Progenitor cell of endocrine pancreas (in vitro differentiated cells): Measurements from ENCODE around the gene AQP12A. TPM values are rescaled to one million over a fixed set of nuclear protein-coding genes. Genes with fewer than 3 reads are reported as not detected.

Source experiments
- DNase-seq: peaks from one replicate; pipeline ENCODE4 v3.0.0; 2021; ENCODE audit warnings: low spot score; ENCODE audit not compliant: unreplicated experiment
- H3K27ac Mint-ChIP-seq: 2 replicates; pipeline ENCODE4 v1.8.0; 2021; ENCODE audit warnings: mild to moderate bottlenecking, moderate library complexity, mixed read lengths
- H3K27me3 Mint-ChIP-seq: 2 replicates; pipeline ENCODE4 v1.8.0; 2021; ENCODE audit warnings: mixed read lengths
- H3K36me3 Mint-ChIP-seq: 2 replicates; pipeline ENCODE4 v1.8.0; 2022; ENCODE audit warnings: mixed read lengths; ENCODE audit not compliant: insufficient read depth
- H3K4me1 Mint-ChIP-seq: 2 replicates; pipeline ENCODE4 v1.8.0; 2021; ENCODE audit warnings: low read depth, mixed read lengths
- H3K4me3 Mint-ChIP-seq: 2 replicates; pipeline ENCODE4 v1.8.0; 2021; ENCODE audit warnings: low read depth, mild to moderate bottlenecking, moderate library complexity, mixed read lengths
- H3K9me3 Mint-ChIP-seq: 2 replicates; pipeline ENCODE4 v1.8.0; 2021; ENCODE audit warnings: low read depth, mixed read lengths
- CTCF ChIP-seq: fragments of 200-600 bp; sonication (generic); IDR thresholded peaks from one replicate; pipeline ENCODE4 v1.5.0; 2021; ENCODE audit warnings: antibody characterized with exemption, mild to moderate bottlenecking; ENCODE audit not compliant: unreplicated experiment
- total RNA-seq: library from RNA; stranded (reverse); gene quantifications from 2 replicates; pipeline ENCODE4 v1.2.1, GENCODE V29; 2021

The AQP12A gene
- total RNA-seq, 1 donor from 2014 or later: not detected

- no peak overlapping the region for H3K4me3 Mint-ChIP-seq
- H3K4me1 Mint-ChIP-seq: no peaks in the 10 kb centered on the region
- no peaks in the 10 kb centered on the region for H3K27me3 Mint-ChIP-seq
- H3K27ac Mint-ChIP-seq: no peak overlapping the region
- TF ChIP-seq CTCF: no peak
- H3K9me3 Mint-ChIP-seq: no peaks in the 10 kb centered on the region
- H3K36me3 Mint-ChIP-seq: peaks cover 2% of the 10 kb centered on the region
- DNase-seq: no peak
Observed at GRCh38 chr2:240718896-240719490, 27.3 kb downstream of the AQP12A start.

GRCh38 chr2:240719676-240720545 is 28.2 kb downstream of the AQP12A start:
- Mint-ChIP-seq H3K9me3 (no peaks in the 10 kb centered on the region), H3K27ac (no peak overlapping the region), H3K36me3 (peaks cover 2% of the 10 kb centered on the region), H3K27me3 (no peaks in the 10 kb centered on the region), H3K4me1 (no peaks in the 10 kb centered on the region), H3K4me3 (no peak overlapping the region)
- no peak for DNase-seq
- TF ChIP-seq CTCF: no peak

- no peak overlapping the region for H3K27ac Mint-ChIP-seq
- H3K4me3 Mint-ChIP-seq: no peak overlapping the region
- H3K4me1 Mint-ChIP-seq: no peaks in the 10 kb centered on the region
- TF ChIP-seq CTCF: no peak
- H3K36me3 Mint-ChIP-seq: peaks cover 2% of the 10 kb centered on the region
- H3K27me3 Mint-ChIP-seq: no peaks in the 10 kb centered on the region
- no peaks in the 10 kb centered on the region for H3K9me3 Mint-ChIP-seq
- no peak for DNase-seq
Observed at GRCh38 chr2:240720686-240721595, 29.3 kb downstream of the AQP12A start.

DNA sequence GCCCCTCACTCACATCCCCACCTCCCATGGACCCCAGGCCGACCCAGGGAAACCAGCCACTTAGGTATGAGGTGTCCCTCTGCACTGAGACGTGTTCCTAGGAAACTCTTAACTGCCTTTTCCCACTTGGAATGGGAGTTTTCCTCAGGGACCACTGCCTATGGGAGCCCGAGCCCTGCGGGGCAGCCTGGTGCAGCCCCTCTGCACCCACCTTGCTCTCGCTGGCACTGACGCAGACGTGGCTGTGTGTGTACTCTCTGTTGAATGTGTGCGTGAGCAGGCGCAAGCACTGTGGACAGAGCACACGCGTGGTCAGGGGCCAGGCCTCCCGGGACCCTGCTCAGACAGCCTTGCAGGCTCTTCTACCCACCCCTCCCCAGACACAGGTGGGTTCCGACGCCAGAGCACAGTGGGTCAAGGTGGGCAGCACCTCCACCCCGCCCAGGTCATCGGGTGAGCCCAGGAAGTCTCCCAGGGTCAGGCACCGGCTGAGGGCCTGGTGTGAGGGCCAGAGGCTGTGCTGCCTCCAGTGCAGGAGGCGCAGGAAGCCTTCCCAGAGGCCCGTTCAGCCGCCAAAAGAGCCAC is 30.0 kb downstream of the AQP12A start:
- H3K27me3 Mint-ChIP-seq: no peaks in the 10 kb centered on the region
- H3K9me3 Mint-ChIP-seq: no peaks in the 10 kb centered on the region
- H3K4me1 Mint-ChIP-seq: no peaks in the 10 kb centered on the region
- H3K27ac Mint-ChIP-seq: no peak overlapping the region
- DNase-seq: no peak
- no peak for TF ChIP-seq CTCF
- H3K4me3 Mint-ChIP-seq: no peak overlapping the region
- H3K36me3 Mint-ChIP-seq: peaks cover 2% of the 10 kb centered on the region

GRCh38 chr2:240722376-240722775 is 30.7 kb downstream of the AQP12A start:
- H3K9me3 Mint-ChIP-seq: no peaks in the 10 kb centered on the region
- no peak for DNase-seq
- H3K27ac Mint-ChIP-seq: no peak overlapping the region
- TF ChIP-seq CTCF: no peak
- no peak overlapping the region for H3K4me3 Mint-ChIP-seq
- peaks cover 3% of the 10 kb centered on the region for H3K36me3 Mint-ChIP-seq
- H3K4me1 Mint-ChIP-seq: no peaks in the 10 kb centered on the region
- no peaks in the 10 kb centered on the region for H3K27me3 Mint-ChIP-seq
